GM12892 (cell line): Measurements from ENCODE around the gene MAN2A1.

ENCODE experiments used
- POLR2A ChIP-seq: IDR thresholded peaks from 2 replicates; pipeline ENCODE4 v1.6.1; 2011; ENCODE audit warnings: low read depth, low read length, control low read depth
- POLR2AphosphoS5 ChIP-seq: IDR thresholded peaks from 2 replicates; pipeline ENCODE4 v1.6.1; 2011; ENCODE audit warnings: low read depth, low read length, control low read depth
- TAF1 ChIP-seq: IDR thresholded peaks from 2 replicates; pipeline ENCODE4 v1.6.1; 2011; ENCODE audit warnings: low read depth, mild to moderate bottlenecking, control low read depth, low read length, borderline replicate concordance

DNA sequence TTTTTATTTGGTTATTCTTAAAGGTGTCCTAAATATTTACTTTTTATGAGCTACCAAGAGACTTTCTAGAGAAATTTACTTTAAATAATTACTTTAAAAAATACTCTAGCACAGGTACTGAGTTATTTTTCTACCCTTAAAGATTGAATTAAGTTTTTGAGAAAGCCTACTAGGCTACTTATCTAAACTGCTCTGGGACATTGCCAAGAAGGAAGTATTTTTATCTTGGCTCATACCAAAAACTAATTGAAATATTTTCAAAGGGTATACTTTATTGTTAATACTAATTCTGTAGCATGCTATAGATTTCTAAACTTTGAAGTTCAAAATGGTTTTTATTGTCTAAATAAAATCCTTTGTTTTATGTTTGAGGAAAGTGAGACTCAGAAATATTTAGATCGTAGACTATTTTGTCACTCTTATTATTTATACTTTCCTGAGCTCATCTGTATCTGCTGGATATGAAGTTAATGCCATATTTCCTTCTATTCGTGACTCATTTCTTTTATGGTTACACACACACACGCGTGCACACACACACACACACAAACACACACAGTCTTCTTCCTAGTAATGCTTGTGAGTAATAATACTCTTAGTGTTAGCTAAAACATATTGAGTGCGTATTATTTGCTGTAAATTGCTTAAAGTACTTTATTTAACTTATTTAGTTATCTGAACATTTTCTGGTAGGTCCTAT, 89.5 kb downstream of the MAN2A1 start:
- TF ChIP-seq POLR2A: no peak
- no peak for TF ChIP-seq POLR2AphosphoS5
- no peak for TF ChIP-seq TAF1
